Endothelial cell of umbilical vein (primary cell): ENCODE results near the gene CENPU. TPM values are rescaled to one million over a fixed set of nuclear protein-coding genes. Genes with fewer than 3 reads are reported as not detected.

Experiments used
- BruUV-seq: library from RNA; stranded (reverse); fragments of 400-500 nt; replicated peaks from 2 replicates; lab custom pipeline; 2021; lab: Mats Ljungman, UMichigan
- CTCF ChIA-PET: fragments of 300-600, 350-600 bp; sonication (Branson Sonifier 250); formaldehyde crosslinking; loops from one replicate; lab custom pipeline; 2021; ENCODE audit warnings: antibody characterized with exemption, inconsistent platforms; lab: Charles Lee
- POLR2A ChIA-PET: fragments of 300-600, 350-600 bp; sonication (Branson Sonifier 250); formaldehyde crosslinking; loops from one replicate; lab custom pipeline; 2021; ENCODE audit warnings: antibody characterized with exemption, inconsistent platforms; lab: Charles Lee
- DNase-seq: peaks from one replicate; pipeline ENCODE4 v3.0.0-alpha.2; 2011; ENCODE audit warnings: low read depth, low spot score
- FAIRE-seq: peaks from 2 replicates; lab custom pipeline; 2011; peaks lifted over from hg19 to GRCh38; lab: Jason Lieb, UNC
- H2AFZ ChIP-seq: 2 replicates; pipeline ENCODE4 v1.6.0; 2012; ENCODE audit warnings: low read depth, low read length, control low read depth, inconsistent platforms
- H3K27ac ChIP-seq: 2 replicates; pipeline ENCODE4 v1.5.1; 2011; ENCODE audit warnings: low read depth, mild to moderate bottlenecking, control low read depth, low read length, moderate library complexity; ENCODE audit not compliant: insufficient read depth
- H3K27me3 ChIP-seq, 2 experiments: 2 replicates each; pipeline versions ENCODE4 v1.6.0 to v1.6.1; 2011; ENCODE audit warnings: low read length in 2 of 2, mixed read lengths in 1 of 2; ENCODE audit not compliant: control insufficient read depth in 2 of 2, insufficient read depth in 2 of 2
- H3K36me3 ChIP-seq, 2 experiments: 2 replicates in 1 of 2; 3 replicates in 1 of 2; pipeline ENCODE4 v1.5.1; 2011; ENCODE audit warnings: low read length in 2 of 2, mild to moderate bottlenecking in 1 of 2, moderate library complexity in 1 of 2; ENCODE audit not compliant: control insufficient read depth in 2 of 2, insufficient read depth in 2 of 2; ENCODE audit errors: extremely low read depth in 1 of 2
- H3K4me1 ChIP-seq: 3 replicates; pipeline ENCODE4 v1.5.1; 2011; ENCODE audit warnings: mild to moderate bottlenecking, low read length; ENCODE audit not compliant: control insufficient read depth, insufficient read depth; ENCODE audit errors: extremely low read depth
- H3K4me2 ChIP-seq: 2 replicates; pipeline ENCODE4 v1.6.1; 2011; ENCODE audit warnings: low read length, control low read depth, mixed read lengths; ENCODE audit not compliant: insufficient read depth
- H3K4me3 ChIP-seq, 3 experiments: fragments of 200-600 bp in 1 of 3; sonication (generic), shearing (Covaris generic) in 1 of 3; replicated peaks in 1 of 3; 2 replicates each; pipeline ENCODE4 v1.5.1; 2011 to 2016; ENCODE audit warnings: control low read depth in 3 of 3, low read length in 3 of 3, mild to moderate bottlenecking in 2 of 3, inconsistent platforms in 1 of 3, low read depth in 1 of 3, moderate library complexity in 1 of 3; ENCODE audit not compliant: insufficient read depth in 1 of 3
- H3K79me2 ChIP-seq: 2 replicates; pipeline ENCODE4 v1.6.0; 2012; ENCODE audit warnings: low read length, inconsistent platforms; ENCODE audit not compliant: control insufficient read depth, insufficient read depth
- H3K9ac ChIP-seq: replicated peaks from 2 replicates; pipeline ENCODE3; 2011; ENCODE audit warnings: low read length, control low read depth; ENCODE audit not compliant: insufficient read depth; ENCODE audit errors: extremely low read depth
- H3K9me1 ChIP-seq: replicated peaks from 3 replicates; pipeline ENCODE4 v1.6.0; 2011; ENCODE audit warnings: mild to moderate bottlenecking, low read length; ENCODE audit not compliant: control insufficient read depth, insufficient read depth; ENCODE audit errors: extremely low read depth
- H3K9me3 ChIP-seq: replicated peaks from 2 replicates; pipeline ENCODE4 v1.5.1; 2012; ENCODE audit warnings: low read length, inconsistent platforms; ENCODE audit not compliant: control insufficient read depth, insufficient read depth
- H4K20me1 ChIP-seq: replicated peaks from 2 replicates; pipeline ENCODE3; 2011; ENCODE audit warnings: mild to moderate bottlenecking, low read length; ENCODE audit not compliant: control insufficient read depth, insufficient read depth; ENCODE audit errors: extremely low read depth
- EZH2 ChIP-seq: IDR thresholded peaks from 2 replicates; pipeline ENCODE4 v1.6.1; 2012; ENCODE audit warnings: borderline replicate concordance, low read depth, mild to moderate bottlenecking, moderate library complexity, low read length, inconsistent platforms; ENCODE audit not compliant: severe bottlenecking
- FOS ChIP-seq: IDR thresholded peaks from 2 replicates; pipeline ENCODE4 v1.6.1; 2011; ENCODE audit warnings: mild to moderate bottlenecking, low read length, moderate library complexity, borderline replicate concordance; ENCODE audit not compliant: insufficient read depth
- GATA2 ChIP-seq: IDR thresholded peaks from 2 replicates; pipeline ENCODE4 v1.7.0; 2011; ENCODE audit warnings: low read depth, mild to moderate bottlenecking, moderate library complexity, mixed read lengths, low read length; ENCODE audit not compliant: insufficient read length, insufficient read depth
- JUN ChIP-seq: IDR thresholded peaks from 2 replicates; pipeline ENCODE4 v1.6.1; 2011; ENCODE audit warnings: borderline replicate concordance, low read depth; ENCODE audit not compliant: insufficient read length, insufficient read depth
- MYC ChIP-seq: IDR thresholded peaks from one replicate; pipeline ENCODE4 v1.6.1; 2011; ENCODE audit warnings: mild to moderate bottlenecking, low read depth, low read length
- POLR2A ChIP-seq: IDR thresholded peaks from 2 replicates; pipeline ENCODE4 v1.6.1; 2012; ENCODE audit warnings: low read depth, mild to moderate bottlenecking, control low read depth, low read length
- POLR2AphosphoS5 ChIP-seq: IDR thresholded peaks from 2 replicates; pipeline ENCODE4 v1.6.1; 2012; ENCODE audit warnings: low read depth, mild to moderate bottlenecking, control low read depth, low read length, moderate library complexity; ENCODE audit not compliant: insufficient read depth
- dilution Hi-C: fragments of 300-500 bp; cut with MboI; formaldehyde crosslinking; loops from one replicate; pipeline ENCODE4 v1.15.0; 2019; ENCODE audit warnings: low sequenced_read_pairs; ENCODE audit not compliant: extremely low pct_ligation_motif_present
- intact Hi-C: fragments of 100-400 bp; cut with micrococcal nuclease; formaldehyde crosslinking; loops from one replicate; pipeline ENCODE4 v1.10.0; 2022
- polyA plus RNA-seq, 4 experiments: library from polyadenylated mRNA; depleted of rRNA in 3 of 4; stranded (reverse) in 3 of 4; unstranded in 1 of 4; fragments of >200 nt; gene quantifications; 2 replicates each; pipeline versions ENCODE4 v1.2.1 to v1.2.3, GENCODE V29; 2011 to 2012; ENCODE audit warnings: missing spikeins in 1 of 4
- total RNA-seq: library from RNA; stranded (reverse); gene quantifications from 2 replicates; pipeline ENCODE4 v1.2.3, GENCODE V29; 2021
- TF ChIP-seq, protein P1 (sequence below), 2 donors: IDR thresholded peaks; 1 replicate in 1 of 2; 2 replicates in 1 of 2; pipeline ENCODE4 v1.5.1; 2011; ENCODE audit warnings: low read length in 2 of 2, mild to moderate bottlenecking in 2 of 2, moderate library complexity in 2 of 2, control low read depth in 1 of 2, inconsistent platforms in 1 of 2, low read depth in 1 of 2; ENCODE audit not compliant: insufficient read depth in 1 of 2; ENCODE audit errors: extremely low read depth in 1 of 2
- TF ChIP-seq, protein P2 (sequence below): IDR thresholded peaks from 2 replicates; pipeline ENCODE4 v1.6.1; 2011; ENCODE audit not compliant: insufficient read depth, insufficient read length

CENPU gene
- total and polyA plus RNA-seq, 2 donors (not counting 3 experiments of a cell fraction or from before 2014, with no cell fraction given): 7.0 to 37.9 TPM

DNA sequence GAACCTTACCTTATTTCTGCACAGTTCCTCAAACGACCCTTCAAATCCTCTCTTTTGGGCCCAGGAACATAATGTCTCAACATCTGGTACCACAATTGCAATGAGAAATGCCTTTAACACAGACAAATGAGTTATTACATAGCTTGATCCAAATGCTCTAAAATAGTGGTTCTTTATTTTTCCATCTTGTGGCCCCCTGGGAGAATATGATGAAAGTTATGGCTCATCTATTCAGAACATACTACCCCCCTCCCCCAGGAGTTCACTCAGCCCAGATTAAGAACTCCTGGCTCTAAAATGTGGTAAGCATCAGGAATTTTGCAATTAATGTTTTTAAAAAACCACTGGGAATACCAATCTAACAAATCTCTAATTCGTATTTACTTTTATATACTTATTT is 23.9 kb upstream of the CENPU start:
- H4K20me1 ChIP-seq: no peaks in the 10 kb centered on the region
- dilution Hi-C loops: no loop called here
- no peak overlapping the region for H3K27ac ChIP-seq
- H3K36me3 ChIP-seq: no peaks in the 10 kb centered on the region
- no peaks in the 10 kb centered on the region for H3K79me2 ChIP-seq
- BruUV-seq: no TSS peak
- H3K4me2 ChIP-seq: no peak overlapping the region
- FAIRE-seq (no peak), DNase-seq (no peak)
- ChIA-PET POLR2A (no interaction called here), CTCF (interaction anchor here (1.0 kb wide), 1 partner anchor 12 kb away, joined by 4 read pairs; no protein-coding TSS in a partner anchor)
- TF ChIP-seq, protein P1, sequence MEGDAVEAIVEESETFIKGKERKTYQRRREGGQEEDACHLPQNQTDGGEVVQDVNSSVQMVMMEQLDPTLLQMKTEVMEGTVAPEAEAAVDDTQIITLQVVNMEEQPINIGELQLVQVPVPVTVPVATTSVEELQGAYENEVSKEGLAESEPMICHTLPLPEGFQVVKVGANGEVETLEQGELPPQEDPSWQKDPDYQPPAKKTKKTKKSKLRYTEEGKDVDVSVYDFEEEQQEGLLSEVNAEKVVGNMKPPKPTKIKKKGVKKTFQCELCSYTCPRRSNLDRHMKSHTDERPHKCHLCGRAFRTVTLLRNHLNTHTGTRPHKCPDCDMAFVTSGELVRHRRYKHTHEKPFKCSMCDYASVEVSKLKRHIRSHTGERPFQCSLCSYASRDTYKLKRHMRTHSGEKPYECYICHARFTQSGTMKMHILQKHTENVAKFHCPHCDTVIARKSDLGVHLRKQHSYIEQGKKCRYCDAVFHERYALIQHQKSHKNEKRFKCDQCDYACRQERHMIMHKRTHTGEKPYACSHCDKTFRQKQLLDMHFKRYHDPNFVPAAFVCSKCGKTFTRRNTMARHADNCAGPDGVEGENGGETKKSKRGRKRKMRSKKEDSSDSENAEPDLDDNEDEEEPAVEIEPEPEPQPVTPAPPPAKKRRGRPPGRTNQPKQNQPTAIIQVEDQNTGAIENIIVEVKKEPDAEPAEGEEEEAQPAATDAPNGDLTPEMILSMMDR (IDR thresholded peaks at IDR 0.05; ENCODE audit: extremely low read depth in 1 of 2, insufficient read depth in 1 of 2, low read depth in 1 of 2, low read length in 2 of 2): no peak
- TF ChIP-seq MYC (no peak), JUN (no peak), EZH2 (no peak), FOS (no peak), GATA2 (no peak), POLR2A (no peak), POLR2AphosphoS5 (no peak)
- TF ChIP-seq, protein P2, sequence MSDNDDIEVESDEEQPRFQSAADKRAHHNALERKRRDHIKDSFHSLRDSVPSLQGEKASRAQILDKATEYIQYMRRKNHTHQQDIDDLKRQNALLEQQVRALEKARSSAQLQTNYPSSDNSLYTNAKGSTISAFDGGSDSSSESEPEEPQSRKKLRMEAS: no peak
- no peak overlapping the region for H3K9ac ChIP-seq
- H3K9me1 ChIP-seq: no peaks in the 10 kb centered on the region
- H3K9me3 ChIP-seq: no peaks in the 10 kb centered on the region
- H2AFZ ChIP-seq: no peak overlapping the region
- H3K4me3 ChIP-seq: no peak overlapping the region
- intact Hi-C loops: no loop called here
- H3K4me1 ChIP-seq: no peaks in the 10 kb centered on the region
- no peaks in the 10 kb centered on the region for H3K27me3 ChIP-seq
